ENCODE results near the gene WARS2.

- no peak for TF ChIP-seq SP1 (IDR thresholded peaks at IDR 0.05)
- TF ChIP-seq FOXA1 (IDR thresholded peaks at IDR 0.05), result no peak
Observed at GRCh38 chr1:119004129-119004527, 136.3 kb downstream of the WARS2 start.

Data from HEK293T (cell line).